ENCODE data around the gene SLC7A4.
A peak's percentile ranks its signal among the peaks of the same experiment; 100 is the strongest.
"Not testable (repeated sequence)": the region's sequence is repeated elsewhere in the genome, so short reads cannot be mapped to it uniquely, and the experiment has no call there.

SLC7A4 gene

DNA sequence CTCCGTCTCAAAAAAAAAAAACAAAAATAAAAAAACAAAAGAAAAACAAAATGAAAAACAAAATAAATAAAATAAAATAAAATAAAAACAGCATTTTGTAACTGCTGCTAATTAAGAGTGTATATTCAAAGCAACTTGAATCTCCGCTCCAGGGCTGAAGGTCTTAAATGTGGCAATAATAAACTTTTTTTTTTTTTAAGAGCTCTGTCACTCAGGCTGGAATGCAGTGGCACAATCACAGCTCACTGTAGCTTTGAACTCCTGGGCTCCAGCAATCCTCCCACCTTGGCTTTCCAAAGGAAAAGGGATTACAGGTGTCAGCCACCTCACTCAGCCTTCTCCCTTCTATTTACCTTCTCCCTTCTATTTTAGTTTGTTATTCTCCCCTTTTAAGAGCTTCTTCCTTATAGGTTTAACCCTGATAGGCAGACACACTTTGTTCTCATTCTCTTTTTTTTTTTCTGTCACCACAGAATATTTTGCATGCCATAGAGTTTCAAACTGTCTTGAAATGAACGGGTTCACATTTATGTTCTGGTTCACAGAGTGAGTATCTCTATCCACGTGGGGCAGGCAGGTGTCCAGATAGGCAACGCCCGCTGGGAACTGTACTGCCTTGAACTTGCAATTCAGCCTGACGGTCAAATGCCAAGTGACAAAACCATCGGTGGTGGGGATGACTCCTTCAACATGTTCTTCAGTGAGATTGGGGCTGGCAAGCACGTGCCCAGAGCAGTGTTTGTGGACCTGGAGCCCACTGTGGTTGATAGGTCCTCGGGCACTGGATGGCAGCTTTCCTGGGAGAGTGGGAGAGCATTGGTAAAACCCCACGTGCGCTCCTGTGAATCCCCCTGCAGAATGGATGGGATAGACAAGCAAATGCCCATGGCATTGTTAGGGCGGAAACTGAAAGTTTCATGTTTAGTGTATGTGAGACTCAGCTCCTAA is 32.8 kb upstream of the SLC7A4 start:
- DNase-seq, result no peak

- DNase-seq, result not testable (repeated sequence)
Observed at GRCh38 chr22:21064425-21064824, 32.1 kb upstream of the SLC7A4 start.

- DNase-seq, result not testable (repeated sequence)
Observed at GRCh38 chr22:21061660-21062321, 29.4 kb upstream of the SLC7A4 start.

DNA sequence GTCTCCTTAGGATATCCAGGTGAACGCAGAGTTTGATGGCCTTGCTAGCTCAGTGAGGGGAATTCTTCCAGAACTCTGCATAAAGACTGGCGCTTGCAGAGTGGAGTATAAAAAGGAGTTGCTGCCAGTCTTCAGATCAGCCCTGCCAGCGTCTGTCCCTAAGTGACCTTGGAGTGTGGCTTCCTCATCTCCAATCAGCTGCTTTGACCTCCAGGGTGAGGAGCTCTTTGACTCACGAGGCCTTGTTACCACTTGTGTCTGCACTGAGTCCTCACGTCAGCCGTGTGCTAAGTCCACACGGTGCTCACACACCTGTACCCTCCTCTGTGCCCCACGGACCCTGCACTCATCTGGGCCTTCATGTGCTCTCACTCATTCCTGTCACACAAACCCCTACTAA is 28.0 kb upstream of the SLC7A4 start:
- DNase-seq, result not testable (repeated sequence)

DNA sequence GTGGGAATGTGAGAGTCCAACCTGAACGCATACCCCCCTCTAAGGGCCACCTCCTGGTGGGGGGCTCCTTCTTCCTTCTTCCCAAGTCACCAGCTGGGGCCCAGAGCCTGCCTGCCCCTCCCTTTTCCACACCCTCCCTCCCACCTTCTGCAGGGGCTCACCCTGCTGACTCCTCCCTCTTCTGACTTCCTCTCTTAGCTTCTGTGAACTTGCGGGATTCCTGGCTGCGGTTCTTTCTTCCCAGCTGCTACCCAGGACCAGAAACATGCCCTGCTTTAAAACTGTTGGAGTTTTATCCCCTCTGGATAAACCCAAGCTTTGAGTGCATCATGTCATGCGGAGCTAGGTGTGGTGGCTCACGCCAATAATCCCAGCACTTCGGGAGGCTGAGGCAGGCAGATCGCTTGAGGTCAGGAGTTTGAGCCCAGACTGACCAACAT is 23.5 kb upstream of the SLC7A4 start:
- no peak for DNase-seq

GRCh38 chr22:21055564-21055834 is 23.1 kb upstream of the SLC7A4 start:
- DNase-seq, result no peak

GRCh38 chr22:21054714-21055563 is 22.6 kb upstream of the SLC7A4 start:
- no peak for DNase-seq

GRCh38 chr22:21054046-21054713 is 21.8 kb upstream of the SLC7A4 start:
- DNase-seq, result no peak

GRCh38 chr22:21052715-21053459 is 20.5 kb upstream of the SLC7A4 start:
- DNase-seq, result no peak

DNA sequence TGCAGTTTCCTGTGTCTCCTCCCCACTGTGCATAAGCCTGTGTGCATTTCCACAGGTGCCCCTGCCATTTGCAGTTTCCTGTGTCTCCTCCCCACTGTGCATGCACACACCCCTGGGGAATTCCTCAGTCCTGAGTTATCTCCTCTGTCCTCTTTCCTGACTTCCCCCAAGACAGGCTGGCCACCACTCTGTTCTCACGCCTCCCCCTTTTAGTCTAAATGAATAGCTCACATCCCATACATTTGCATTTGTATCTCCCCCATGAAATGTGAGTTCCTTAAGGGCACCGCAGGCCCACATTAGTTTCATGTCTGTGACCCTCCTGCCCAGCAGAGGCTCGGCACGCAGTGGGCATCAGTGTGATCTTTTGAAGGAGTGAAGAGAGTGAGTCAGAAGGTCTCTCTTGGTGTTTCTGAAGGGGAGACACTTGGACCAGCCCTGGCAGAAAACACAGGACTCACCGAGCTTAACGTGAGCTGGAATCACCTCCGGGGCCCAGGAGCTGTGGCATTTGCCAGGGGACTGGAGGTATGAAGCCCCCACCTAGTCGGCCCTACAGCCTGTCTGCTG is 19.6 kb upstream of the SLC7A4 start:
- no peak for DNase-seq

DNA sequence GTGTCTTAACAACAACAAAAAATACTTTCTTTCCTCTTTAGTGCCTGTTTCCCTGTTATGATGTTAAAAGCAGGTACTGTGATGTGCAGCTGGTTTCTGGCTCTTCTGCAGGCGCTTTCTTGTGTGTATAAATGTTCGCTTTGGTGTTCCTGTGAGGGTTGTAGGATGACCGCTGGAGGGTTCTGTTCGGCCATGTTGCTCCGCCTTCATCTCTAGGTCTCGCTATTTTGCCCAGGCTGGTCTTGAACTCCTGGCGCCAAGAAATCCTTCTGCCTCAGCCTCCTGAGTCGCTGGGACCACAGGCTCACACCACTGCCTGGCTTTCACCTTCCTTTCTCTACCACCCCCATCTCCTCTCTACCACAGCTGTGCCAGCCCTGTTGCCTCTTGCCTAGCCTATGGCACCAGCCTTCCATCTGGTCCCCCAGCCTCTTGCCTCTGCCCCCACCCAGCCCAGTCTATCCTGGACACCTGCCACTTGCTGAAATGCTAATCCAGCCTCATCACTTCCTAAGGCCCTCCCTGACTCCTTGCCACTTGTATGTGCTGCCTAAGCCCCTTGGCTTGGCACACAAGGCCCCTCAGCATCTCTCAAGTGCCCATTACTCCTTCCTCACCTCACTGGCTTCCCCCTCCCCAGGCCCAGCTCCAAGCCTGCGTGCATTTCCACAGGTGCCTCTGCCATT is 18.9 kb upstream of the SLC7A4 start:
- DNase-seq, result no peak

DNA sequence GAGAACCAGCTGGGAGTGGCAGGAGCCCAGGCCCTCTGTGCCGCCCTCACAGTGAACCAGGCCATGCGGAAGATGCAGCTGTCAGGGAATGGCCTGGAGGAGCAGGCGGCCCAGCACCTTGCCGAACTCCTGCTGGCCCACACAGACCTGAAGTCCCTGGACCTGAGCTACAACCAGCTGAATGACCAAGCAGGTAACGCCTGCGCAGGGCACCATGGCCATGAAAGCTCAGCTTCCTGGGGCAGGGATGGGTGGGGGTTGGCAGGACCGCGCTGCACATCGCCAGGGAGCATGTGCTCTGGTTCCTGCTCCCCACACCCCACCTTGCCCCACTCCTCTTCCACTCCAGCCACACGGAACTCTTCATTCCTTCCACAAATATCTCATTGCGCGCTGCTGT is 16.6 kb upstream of the SLC7A4 start:
- DNase-seq, result not testable (repeated sequence)

- not testable (repeated sequence) for DNase-seq
Observed at GRCh38 chr22:21048448-21048847, 16.1 kb upstream of the SLC7A4 start.

DNA sequence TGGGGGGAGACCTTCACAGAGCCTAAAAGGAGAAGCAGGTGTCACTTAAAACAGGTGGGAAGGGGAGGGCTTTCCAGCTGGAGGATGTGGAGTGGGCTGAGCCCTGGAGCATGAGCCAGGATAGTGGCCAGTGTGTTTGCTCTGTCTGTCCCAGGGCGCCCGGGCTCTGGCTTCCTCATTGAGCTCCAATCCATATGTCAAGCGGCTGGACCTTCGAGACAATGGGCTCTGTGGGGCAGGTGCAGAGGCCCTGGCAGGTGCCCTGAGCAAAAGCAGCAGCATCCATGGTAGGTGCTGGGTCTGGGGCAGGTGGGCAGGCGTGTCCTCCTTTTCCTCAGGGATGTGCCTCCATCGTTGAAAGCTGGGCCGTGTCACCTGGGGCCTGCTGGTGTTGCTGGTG is 15.4 kb upstream of the SLC7A4 start:
- DNase-seq, result no peak

GRCh38 chr22:21047035-21047661 is 14.8 kb upstream of the SLC7A4 start:
- DNase-seq, result no peak

DNA sequence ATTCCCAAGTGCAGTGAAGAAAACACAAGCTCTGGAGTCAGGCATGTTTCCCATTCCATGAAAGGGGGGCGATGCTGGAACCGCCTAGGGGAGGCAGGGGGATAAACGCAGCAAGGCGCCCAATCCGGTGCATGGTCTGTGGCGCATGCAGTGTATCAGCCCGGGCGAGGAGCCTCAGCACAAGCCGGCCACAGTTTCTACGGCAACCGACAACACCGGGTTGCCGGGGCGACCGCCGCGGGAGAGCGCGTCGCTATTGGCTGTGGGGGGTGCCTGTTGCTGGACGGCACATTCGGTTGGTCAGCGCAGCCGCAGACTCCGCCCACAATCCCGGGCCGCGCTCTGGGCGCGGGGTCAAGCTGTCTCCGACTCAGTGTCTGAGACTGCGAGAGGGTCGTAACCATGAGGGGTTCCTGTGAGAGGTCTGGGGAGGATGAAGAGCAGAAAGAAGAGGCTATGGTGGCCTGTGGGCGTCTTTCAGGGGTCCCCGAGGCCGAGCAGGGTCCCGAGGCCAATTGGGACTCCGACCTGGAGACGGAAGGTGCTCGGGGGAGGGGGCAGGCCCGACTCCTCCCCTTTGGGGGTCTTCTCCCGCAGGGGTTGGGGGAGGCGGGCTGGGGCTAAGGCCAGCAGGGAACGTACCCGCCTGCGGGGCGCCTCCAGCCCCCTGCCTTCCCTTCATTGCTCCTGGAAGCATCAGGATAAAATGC is 13.4 kb upstream of the SLC7A4 start, which contains the start of gene LRRC74B:
TSS of gene LRRC74B (plus strand) at position 362 of the 710 bp plus-strand sequence. CDS start at position 403, 41 bp downstream.
- peak; percentile 98 for DNase-seq

GRCh38 chr22:21044931-21045584 is 12.7 kb upstream of the SLC7A4 start:
- no peak for DNase-seq

DNA sequence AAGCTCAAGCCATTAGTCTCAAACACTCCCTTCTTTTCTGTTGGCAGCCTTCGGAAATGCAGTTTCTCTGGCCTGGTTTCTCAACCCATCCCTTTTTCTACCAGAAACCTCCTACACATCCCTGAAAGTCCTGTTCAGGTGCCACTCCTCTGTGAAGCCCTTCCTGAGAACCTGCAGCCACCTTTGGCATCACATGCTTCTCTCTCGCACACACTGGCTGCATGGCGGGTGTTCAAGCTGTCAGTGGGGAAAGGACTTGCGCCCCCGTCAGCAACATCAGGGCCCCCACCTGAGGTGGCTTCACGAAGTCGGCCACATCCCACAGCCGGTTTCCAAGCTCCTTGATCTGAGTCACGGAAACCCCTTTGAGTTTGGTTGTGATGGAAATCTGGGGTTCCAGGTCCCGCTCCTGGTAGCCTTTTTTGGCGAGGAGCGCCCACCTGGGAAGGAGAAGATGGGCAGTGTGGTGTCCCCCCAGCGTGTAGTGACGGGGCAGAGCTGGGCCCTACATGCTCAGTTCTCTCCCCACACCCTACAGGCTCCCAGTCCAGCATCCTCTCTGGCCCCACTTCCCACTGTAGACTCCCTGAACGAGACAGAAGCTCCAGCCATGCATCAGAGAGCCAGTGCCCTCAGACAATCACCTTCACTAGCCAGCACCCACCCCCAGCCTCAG is 11.6 kb upstream of the SLC7A4 start:
- no peak for DNase-seq
